ENCODE data around the gene HS6ST3. TPM values are rescaled to one million over a fixed set of nuclear protein-coding genes. Genes with fewer than 3 reads are reported as not detected.

Gene HS6ST3
- total RNA-seq, 1 donor from 2014 or later = 3.0 TPM

- no peak overlapping the region for H3K4me3 ChIP-seq
- no peaks in the 10 kb centered on the region for H3K4me1 ChIP-seq
- H3K9me3 ChIP-seq = no peaks in the 10 kb centered on the region
- H3K27me3 ChIP-seq = no peaks in the 10 kb centered on the region
- intact Hi-C loops (cut with DNase I) = no loop called here
- no peak for TF ChIP-seq CTCF (IDR thresholded peaks at IDR 0.05)
- no peak overlapping the region for H3K27ac ChIP-seq
- no peaks in the 10 kb centered on the region for H3K36me3 ChIP-seq
- DNase-seq (ENCODE audit: low spot score in 2 of 2) = no peak
Observed at GRCh38 chr13:96238241-96238640, 148.3 kb downstream of the HS6ST3 start.

- no peak for TF ChIP-seq CTCF (IDR thresholded peaks at IDR 0.05)
- no peak overlapping the region for H3K27ac ChIP-seq
- DNase-seq (ENCODE audit: low spot score in 2 of 2) = no peak
- no peaks in the 10 kb centered on the region for H3K27me3 ChIP-seq
- no peaks in the 10 kb centered on the region for H3K36me3 ChIP-seq
- no peaks in the 10 kb centered on the region for H3K4me1 ChIP-seq
- intact Hi-C loops (cut with DNase I) = no loop called here
- no peaks in the 10 kb centered on the region for H3K9me3 ChIP-seq
- no peak overlapping the region for H3K4me3 ChIP-seq
Observed at GRCh38 chr13:96238861-96239260, 149.0 kb downstream of the HS6ST3 start.

- Histone ChIP-seq H3K9me3 (no peaks in the 10 kb centered on the region), H3K4me3 (no peak overlapping the region), H3K4me1 (no peaks in the 10 kb centered on the region), H3K27me3 (no peaks in the 10 kb centered on the region), H3K36me3 (no peaks in the 10 kb centered on the region), H3K27ac (no peak overlapping the region)
- no peak for DNase-seq (ENCODE audit: low spot score in 2 of 2)
- no peak for TF ChIP-seq CTCF (IDR thresholded peaks at IDR 0.05)
- intact Hi-C loops (cut with DNase I) = no loop called here
Observed at GRCh38 chr13:96243376-96243775, 153.5 kb downstream of the HS6ST3 start.

- H3K4me1 ChIP-seq = no peaks in the 10 kb centered on the region
- no peak overlapping the region for H3K27ac ChIP-seq
- no peak overlapping the region for H3K4me3 ChIP-seq
- no peaks in the 10 kb centered on the region for H3K36me3 ChIP-seq
- intact Hi-C loops (cut with DNase I) = no loop called here
- DNase-seq (ENCODE audit: low spot score in 2 of 2) = no peak
- H3K27me3 ChIP-seq = no peaks in the 10 kb centered on the region
- TF ChIP-seq CTCF (IDR thresholded peaks at IDR 0.05) = no peak
- H3K9me3 ChIP-seq = no peaks in the 10 kb centered on the region
Observed at GRCh38 chr13:96248103-96248502, 158.2 kb downstream of the HS6ST3 start.

- H3K27ac ChIP-seq = no peak overlapping the region
- H3K9me3 ChIP-seq = no peaks in the 10 kb centered on the region
- H3K27me3 ChIP-seq = no peaks in the 10 kb centered on the region
- no peak for DNase-seq (ENCODE audit: low spot score in 2 of 2)
- no peaks in the 10 kb centered on the region for H3K36me3 ChIP-seq
- no peak overlapping the region for H3K4me3 ChIP-seq
- H3K4me1 ChIP-seq = no peaks in the 10 kb centered on the region
- TF ChIP-seq CTCF (IDR thresholded peaks at IDR 0.05) = no peak
- intact Hi-C loops (cut with DNase I) = no loop called here
Observed at GRCh38 chr13:96248996-96249395, 159.1 kb downstream of the HS6ST3 start.

- Histone ChIP-seq H3K4me3 (no peak overlapping the region), H3K36me3 (no peaks in the 10 kb centered on the region), H3K9me3 (no peaks in the 10 kb centered on the region), H3K27ac (no peak overlapping the region), H3K4me1 (no peaks in the 10 kb centered on the region), H3K27me3 (no peaks in the 10 kb centered on the region)
- no peak for DNase-seq (ENCODE audit: low spot score in 2 of 2)
- no peak for TF ChIP-seq CTCF (IDR thresholded peaks at IDR 0.05)
- intact Hi-C loops (cut with DNase I) = no loop called here
Observed at GRCh38 chr13:96252903-96253302, 163.0 kb downstream of the HS6ST3 start.
